SH-SY5Y (cell line): ENCODE data around the gene UQCC2.

ENCODE experiments used
- GATA2 ChIP-seq: IDR thresholded peaks from 2 replicates; pipeline ENCODE4 v1.6.1; 2011; ENCODE audit warnings: mild to moderate bottlenecking, low read depth, low read length
- GATA3 ChIP-seq: IDR thresholded peaks from 2 replicates; pipeline ENCODE4 v1.6.1; 2011; ENCODE audit warnings: low read depth, mild to moderate bottlenecking, low read length, moderate library complexity

UQCC2 gene

DNA sequence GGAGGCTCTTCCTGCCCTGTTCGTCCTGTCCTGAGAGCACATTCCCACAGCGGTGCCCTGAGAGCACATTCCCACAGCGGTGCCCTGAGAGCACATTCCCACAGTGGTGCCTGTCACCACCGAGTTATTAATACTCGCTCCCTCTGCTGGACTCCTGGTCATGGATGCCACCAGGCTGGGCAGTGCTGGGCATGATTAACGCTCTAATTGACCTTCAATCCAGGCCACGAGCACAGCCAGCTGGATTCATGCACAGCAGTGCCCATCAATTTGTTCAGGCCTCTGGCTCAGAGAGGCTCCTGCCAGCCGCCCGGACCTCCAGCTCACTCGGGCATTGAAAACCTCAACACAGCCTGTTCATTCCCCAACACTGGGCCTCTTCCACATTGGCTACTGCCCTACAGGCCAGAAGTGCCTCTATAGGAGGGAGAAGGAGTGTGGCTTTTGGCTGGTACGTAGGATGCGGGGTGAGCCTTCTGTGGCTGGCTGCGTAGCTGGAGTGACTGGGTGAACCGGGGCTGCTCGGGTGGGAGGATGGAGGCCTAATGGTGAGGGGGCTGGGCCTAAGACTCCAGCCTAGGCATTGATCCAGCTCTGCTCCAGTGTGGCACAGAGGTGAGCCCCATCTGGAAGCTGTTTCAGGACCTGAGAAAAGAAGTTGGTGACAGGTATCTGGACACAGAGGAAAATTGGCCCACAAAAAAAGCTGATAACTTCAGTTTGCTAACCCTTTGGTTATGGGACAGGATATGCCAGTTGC is 25.9 kb upstream of the UQCC2 start:
- no peak for TF ChIP-seq GATA2
- TF ChIP-seq GATA3, result no peak

DNA sequence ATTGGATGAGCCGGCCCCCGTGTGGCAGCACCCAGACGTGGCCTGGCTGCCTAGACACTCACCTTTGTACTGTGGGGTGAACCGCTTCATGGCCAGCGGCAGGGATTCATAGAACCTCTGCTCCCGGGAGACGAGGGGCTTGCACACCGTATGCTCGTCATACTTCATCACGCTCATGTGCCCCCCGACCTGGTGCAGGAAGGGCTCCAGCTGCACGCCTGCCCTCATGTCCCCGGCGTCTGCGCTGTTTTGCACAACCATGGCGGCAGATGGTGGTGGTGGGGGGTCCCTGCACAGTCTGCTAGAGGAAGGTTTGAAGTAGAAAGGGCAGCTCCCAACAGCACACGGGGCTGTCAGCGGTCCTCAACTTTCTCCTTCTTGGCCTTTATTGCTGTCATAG is 23.7 kb upstream of the UQCC2 start:
- TF ChIP-seq GATA3, result no peak
- no peak for TF ChIP-seq GATA2

DNA sequence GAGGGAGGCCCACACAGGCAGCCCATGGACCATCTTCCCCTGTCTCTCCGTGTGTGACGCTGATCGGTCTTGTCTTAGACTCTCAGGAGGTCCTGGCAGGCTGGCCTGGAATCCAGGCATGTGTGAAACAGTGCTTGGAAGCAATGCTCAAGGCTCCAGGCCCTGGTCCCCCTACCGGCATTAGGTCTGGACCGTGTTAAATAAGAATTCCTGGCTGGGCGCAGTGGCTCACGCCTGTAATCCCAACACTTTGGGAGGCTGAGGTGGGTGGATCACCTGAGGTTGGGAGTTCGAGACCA is 22.2 kb upstream of the UQCC2 start:
- no peak for TF ChIP-seq GATA2
- TF ChIP-seq GATA3, result no peak

DNA sequence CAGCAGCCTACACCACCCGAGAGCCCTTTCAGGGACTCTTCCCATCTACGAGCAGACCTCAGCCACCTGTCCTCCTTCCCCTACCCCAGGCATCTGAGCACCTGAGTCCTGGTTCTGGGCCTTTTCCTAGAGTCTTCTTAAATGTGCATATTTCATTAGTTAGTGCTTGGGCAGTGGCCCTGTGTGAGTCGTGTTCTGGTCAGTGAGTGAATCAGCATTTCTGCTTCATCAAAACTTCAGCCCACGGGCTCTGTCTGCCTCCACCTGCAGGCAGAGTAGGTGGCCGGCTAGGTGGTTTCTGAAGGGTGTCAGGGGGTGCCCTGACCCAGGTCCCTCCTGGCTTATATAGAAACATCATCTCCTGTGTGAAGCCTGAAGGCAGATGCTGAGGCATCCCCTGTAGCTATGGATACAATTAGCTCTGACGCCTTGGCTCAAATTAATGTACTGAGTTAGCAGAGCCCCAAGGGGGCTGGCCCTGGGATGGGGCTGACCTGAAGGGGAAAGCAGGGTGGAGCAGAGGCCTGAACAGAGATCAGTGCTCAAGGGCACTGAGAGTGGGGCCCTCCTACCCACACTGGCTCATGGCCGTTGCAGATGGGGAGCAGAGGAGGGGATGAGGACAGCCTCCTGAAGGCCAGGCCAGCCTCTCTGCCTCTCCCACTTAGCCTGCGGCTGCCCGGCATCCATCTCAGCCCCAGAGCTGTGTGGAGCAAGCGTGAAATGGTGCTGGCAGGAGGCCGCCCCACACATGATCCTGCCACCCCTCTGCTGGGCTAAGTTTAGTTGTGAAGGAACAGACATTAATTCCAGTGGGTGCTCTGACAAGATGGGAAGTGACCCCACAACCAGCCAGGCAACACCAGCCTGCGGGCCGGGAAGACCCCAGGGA is 21.6 kb upstream of the UQCC2 start:
- TF ChIP-seq GATA2 (no peak), GATA3 (no peak)

DNA sequence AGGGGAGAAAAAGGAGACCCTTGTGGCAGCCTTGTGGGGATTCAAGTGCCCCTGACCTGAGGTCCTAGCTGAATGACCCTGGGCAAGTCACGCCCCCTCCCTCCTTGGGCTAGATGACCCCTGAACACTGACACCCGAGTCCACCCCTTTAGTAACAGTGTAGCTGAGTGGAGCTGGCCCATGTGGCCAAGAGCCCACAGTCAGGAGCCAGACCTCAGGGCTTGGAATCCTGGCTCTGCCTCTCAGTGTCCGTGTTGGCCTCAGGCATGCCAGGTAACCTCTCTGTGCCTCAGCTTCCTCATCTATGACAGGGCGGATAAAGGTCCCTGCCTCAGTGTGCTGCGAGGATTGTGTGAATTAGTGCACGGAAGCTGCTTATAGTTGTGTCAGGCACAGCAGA is 20.9 kb upstream of the UQCC2 start:
- no peak for TF ChIP-seq GATA3
- no peak for TF ChIP-seq GATA2

DNA sequence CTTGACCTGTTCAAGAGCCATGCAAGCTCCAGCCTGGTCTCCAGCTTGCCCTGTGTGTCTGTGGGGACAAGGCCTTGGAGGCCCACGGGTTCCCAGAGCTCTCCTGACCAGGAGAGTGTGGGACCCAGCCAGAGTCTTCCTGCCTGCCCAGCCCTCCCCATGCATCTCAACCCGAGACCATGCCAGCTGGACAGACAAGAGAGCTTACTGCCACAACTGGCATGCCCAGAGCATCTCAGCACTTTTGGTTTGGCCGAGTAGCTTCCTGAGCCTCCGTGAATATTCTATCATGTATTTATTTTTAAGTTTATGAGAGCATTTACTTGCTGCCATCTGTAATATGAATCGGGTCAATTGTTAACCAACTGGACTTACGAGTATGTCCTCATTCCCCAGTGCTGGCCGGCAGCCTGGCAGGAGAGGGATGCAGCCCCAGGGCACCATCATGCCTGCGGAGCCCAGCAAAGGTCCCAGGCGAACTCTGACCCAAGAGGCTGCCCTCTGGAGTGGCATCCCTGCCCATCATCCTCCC is 20.3 kb upstream of the UQCC2 start:
- no peak for TF ChIP-seq GATA2

DNA sequence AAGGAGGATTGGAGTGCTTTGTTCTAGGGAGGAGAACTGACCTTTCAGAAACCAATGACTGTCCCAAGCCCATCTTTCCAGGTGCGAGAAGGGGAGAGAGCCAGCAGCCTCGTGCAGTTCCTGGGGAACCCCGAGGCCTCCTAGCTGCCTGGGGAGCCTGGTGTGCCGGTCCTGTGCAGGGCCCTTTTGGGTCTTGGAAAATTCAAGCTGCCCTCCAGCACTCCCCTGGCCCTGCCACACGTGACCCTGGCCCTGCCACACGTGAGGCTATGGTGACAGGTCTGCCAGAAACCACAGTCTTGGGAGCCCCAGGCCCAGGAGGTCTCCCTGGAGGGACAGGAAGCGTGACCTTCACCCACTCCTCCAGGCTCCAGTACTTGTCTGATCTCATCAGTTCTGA is 19.5 kb upstream of the UQCC2 start:
- no peak for TF ChIP-seq GATA3
- TF ChIP-seq GATA2, result no peak

DNA sequence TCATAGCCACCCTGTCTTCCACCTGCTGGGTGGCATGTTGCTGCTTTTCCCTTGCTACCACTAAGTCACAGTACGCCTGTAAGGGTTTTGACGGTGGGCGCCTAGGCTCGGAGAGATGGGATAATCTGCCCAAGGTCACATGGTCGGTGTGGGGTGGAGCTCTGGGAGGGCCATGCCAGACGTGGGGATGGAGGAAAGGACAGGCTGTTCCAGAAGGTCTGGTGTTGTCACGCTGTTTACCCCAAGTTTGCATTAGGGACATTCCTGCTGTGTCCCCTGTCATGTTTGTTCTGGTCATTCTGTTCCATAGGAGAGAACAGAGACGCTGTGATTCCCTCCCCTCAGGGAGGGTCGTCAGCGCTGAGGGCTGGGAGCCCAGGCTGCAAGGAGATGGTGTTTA is 19.1 kb upstream of the UQCC2 start:
- TF ChIP-seq GATA2, result no peak
- TF ChIP-seq GATA3, result no peak

DNA sequence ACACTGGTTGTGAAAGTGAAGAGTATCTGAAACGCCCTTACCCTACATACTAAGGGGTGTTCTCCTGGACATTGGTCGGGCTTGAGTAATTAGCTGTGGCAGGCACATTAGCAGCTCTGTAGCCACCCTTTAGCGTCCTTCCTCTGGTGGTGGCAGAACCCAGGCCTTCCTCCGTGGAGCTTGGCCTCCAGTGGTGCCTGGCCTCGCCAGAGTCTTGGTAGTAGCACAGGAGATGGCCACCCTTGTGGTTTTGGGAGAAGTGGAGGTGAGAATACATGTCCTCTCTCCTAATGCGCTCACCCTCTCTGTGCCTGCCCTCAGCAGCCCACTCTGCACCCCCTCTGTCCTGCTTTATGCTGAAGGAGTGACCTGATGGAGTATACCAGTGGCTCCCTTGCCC is 17.6 kb upstream of the UQCC2 start:
- TF ChIP-seq GATA3 (no peak), GATA2 (no peak)

DNA sequence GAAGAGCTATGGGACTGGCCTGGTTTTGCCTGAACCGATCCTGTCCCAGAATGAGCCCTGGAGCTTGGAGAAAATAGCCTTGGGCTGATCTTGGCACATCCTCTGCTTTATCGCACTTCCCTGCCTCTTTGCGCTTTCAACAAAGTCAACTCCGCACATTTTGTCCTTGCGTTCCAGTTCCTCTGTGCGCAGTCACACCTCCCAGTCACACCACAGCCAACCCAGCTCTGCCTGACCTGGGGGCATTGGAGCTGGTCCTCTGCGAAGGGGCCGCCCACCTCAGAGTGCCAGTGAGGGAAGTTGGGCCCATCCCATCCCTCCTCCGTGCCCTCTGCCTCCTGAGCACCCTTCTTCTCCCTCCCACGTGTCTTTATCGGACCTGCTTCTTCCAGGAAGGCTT is 16.9 kb upstream of the UQCC2 start:
- TF ChIP-seq GATA3 (no peak), GATA2 (no peak)

DNA sequence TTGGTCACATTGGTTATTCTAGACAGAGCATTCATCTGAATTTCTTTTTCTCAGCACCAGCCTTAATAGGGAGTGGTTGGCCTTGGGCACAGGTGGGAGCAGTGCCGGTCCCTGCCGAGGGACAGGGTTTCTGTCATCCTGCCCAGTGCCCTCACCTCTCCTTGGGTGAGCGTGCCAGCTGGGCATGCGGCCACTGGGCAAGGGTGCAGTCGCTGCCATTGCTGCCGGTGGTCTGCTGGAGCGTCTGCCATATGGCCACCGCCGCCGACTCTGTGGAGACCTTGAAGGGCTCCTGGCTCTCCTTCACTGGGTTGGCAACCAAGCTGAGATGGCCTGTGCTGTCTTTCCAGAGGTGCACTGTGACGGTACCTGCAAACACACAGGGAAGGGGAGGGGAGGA is 16.4 kb upstream of the UQCC2 start:
- no peak for TF ChIP-seq GATA3
- TF ChIP-seq GATA2, result no peak

DNA sequence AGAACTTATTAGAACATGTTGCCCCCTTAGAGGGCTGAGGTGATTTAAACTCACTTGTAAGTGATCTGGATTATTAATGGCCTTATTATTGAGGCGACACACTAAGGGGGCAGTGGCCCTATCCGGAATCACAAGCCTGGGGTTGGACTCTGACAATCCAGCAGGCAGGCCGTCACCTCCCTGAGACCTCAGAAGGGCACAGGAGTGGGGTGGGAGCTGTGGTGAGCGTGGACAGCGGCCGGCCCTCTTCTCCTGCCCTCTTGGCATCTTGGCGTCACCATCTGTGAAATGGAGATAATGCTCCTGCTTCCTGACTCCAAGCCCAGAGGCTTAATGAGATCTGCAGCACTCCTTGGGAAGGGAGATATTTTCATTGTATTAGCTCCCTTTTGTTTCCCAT is 15.6 kb upstream of the UQCC2 start:
- TF ChIP-seq GATA3 (no peak), GATA2 (no peak)

DNA sequence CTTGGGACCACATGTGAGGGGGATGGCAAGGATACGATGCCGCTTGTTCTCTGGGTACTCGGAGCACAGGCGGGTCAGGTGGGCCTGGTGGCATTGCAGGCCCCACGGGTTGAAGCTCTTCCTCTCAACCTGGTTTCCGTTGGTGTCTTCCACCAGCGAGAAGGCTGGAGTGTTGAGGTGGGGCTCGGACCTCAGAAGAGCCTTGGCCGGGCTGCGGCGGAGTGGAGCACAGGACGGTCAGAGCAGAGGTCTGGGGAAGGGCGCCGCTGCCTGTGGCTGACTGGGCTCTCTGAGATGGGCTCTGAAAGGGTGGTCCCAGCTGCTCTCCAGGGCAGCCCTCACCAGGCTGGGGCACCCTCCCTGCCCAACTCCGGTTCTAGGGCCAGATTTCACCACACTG is 15.2 kb upstream of the UQCC2 start:
- TF ChIP-seq GATA2 (no peak), GATA3 (no peak)

DNA sequence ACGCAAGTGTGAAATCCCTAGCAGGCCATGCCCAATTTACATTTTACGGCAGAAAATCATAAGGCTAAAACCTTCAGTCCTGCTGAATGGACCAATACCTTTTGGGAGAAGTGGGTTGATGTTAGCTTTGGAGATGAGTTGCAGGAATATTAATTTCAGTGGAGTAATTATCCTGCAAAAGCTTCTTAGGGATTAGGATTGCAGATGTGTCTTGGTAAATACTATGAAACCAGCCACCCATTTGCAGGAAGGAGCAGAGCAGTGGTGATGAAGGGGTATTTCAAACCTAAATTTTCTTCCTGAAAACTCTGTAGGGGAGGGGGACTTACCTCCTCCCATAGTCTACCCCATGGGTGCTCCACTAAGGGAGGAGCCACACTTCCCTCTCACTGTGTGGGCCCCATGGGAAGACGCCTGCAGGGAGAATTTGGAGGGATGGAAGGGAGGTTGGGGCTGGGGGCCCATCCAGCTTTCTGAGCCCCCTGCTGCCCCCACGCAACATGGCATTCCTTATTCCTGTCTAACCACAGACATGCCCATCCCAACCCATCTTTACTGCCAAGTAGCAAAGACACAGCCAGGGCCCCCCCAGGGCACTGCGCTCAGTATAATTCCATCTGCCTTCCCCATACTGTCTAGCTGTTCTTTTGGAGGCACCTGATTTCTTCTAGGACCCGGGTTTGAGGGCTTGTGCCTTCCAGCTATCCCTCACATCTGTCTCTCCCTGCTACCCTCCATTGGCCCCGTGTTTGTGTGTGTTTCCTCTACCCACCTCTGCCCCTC is 14.6 kb upstream of the UQCC2 start:
- TF ChIP-seq GATA3, result no peak
- TF ChIP-seq GATA2, result no peak

DNA sequence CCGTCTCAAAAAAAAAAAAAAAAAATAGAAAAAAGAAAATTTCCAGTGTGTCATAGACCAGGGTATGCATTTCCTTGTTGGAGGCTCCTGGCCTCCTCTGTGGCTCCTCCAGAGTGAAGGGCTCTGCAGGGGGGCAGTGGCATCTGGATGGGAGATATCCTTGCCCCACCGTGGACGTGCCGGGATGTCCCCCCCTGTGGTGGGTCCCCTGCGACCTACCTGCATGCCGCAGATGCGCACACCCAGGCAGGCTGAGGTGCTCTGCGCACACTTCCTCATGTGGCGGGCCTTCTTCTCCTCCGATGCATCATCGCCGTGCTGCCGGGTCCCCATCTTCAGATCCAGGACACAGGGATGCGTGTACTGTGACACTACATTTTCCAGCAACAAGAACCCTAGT is 13.7 kb upstream of the UQCC2 start:
- TF ChIP-seq GATA3, result no peak
- no peak for TF ChIP-seq GATA2
